HepG2 (cell line): ENCODE measurements around the gene MARCHF11. TPM values are rescaled to one million over a fixed set of nuclear protein-coding genes. Genes with fewer than 3 reads are reported as not detected.

Source experiments
- AFF4 ChIP-seq: sonication (generic); formaldehyde crosslinking; IDR thresholded peaks from 2 replicates; pipeline ENCODE4 v1.4.0; 2020; ENCODE audit warnings: missing genetic modification reagents
- ATF7 ChIP-seq, 2 experiments: fragments of 450-650 bp in 1 of 2; sonication (generic) in 1 of 2; formaldehyde crosslinking in 1 of 2; IDR thresholded peaks; 2 replicates each; pipeline versions ENCODE4 v1.4.0 to v1.6.1; 2016 to 2020; ENCODE audit warnings: antibody characterized with exemption in 1 of 2, mild to moderate bottlenecking in 1 of 2, missing genetic modification reagents in 1 of 2
- CENPX ChIP-seq: sonication (generic); formaldehyde crosslinking; IDR thresholded peaks from 2 replicates; pipeline ENCODE4 v1.9.0; 2021; ENCODE audit warnings: mild to moderate bottlenecking, missing genetic modification reagents, moderate library complexity
- HIVEP1 ChIP-seq: sonication (generic); formaldehyde crosslinking; IDR thresholded peaks from 2 replicates; pipeline ENCODE4 v1.4.0; 2020; ENCODE audit warnings: mild to moderate bottlenecking, missing genetic modification reagents
- HMGXB3 ChIP-seq: sonication (generic); formaldehyde crosslinking; IDR thresholded peaks from 2 replicates; pipeline ENCODE4 v1.4.0; 2020; ENCODE audit warnings: missing genetic modification reagents, borderline replicate concordance
- HOXA5 ChIP-seq: sonication (generic); formaldehyde crosslinking; IDR thresholded peaks from 2 replicates; pipeline ENCODE4 v1.4.0; 2020; ENCODE audit warnings: missing genetic modification reagents
- KDM4B ChIP-seq: sonication (generic); formaldehyde crosslinking; IDR thresholded peaks from 2 replicates; pipeline ENCODE4 v1.4.0; 2020; ENCODE audit warnings: missing genetic modification reagents
- LRRFIP1 ChIP-seq: sonication (generic); formaldehyde crosslinking; conservative IDR thresholded peaks from 2 replicates; pipeline ENCODE4 v1.4.0; 2020; ENCODE audit warnings: missing genetic modification reagents
- MEF2D ChIP-seq: sonication (generic); formaldehyde crosslinking; IDR thresholded peaks from 2 replicates; pipeline ENCODE4 v1.5.1; 2020; ENCODE audit warnings: mild to moderate bottlenecking, missing genetic modification reagents
- RBFOX2 ChIP-seq: fragments of 200-400 bp; formaldehyde crosslinking; IDR thresholded peaks from 2 replicates; pipeline ENCODE4 v1.6.1; 2017; ENCODE audit warnings: low read depth, mild to moderate bottlenecking, low read length
- SNRNP70 ChIP-seq: fragments of 200-400 bp; formaldehyde crosslinking; IDR thresholded peaks from 2 replicates; pipeline ENCODE4 v1.6.1; 2017; ENCODE audit warnings: mild to moderate bottlenecking, low read depth, low read length, moderate library complexity
- SRSF9 ChIP-seq: fragments of 200-400 bp; formaldehyde crosslinking; IDR thresholded peaks from 2 replicates; pipeline ENCODE4 v1.6.1; 2018; ENCODE audit warnings: borderline replicate concordance, mild to moderate bottlenecking, low read depth, low read length; ENCODE audit not compliant: insufficient read depth, poor library complexity, severe bottlenecking
- THYN1 ChIP-seq: sonication (generic); formaldehyde crosslinking; IDR thresholded peaks from 2 replicates; pipeline ENCODE4 v1.8.1; 2023; ENCODE audit warnings: low read depth, mild to moderate bottlenecking, moderate library complexity, missing genetic modification reagents, borderline replicate concordance
- ZNF234 ChIP-seq: sonication (generic); formaldehyde crosslinking; conservative IDR thresholded peaks from 2 replicates; pipeline ENCODE4 v1.5.1; 2020; ENCODE audit warnings: mild to moderate bottlenecking, missing genetic modification reagents
- ZNF3 ChIP-seq: IDR thresholded peaks from 2 replicates; pipeline ENCODE4 v1.7.0; 2017; ENCODE audit warnings: inconsistent platforms
- ZNF513 ChIP-seq: sonication (generic); formaldehyde crosslinking; conservative IDR thresholded peaks from 2 replicates; pipeline ENCODE4 v1.5.0; 2020; ENCODE audit warnings: missing genetic modification reagents
- ZSCAN9 ChIP-seq: IDR thresholded peaks from 2 replicates; pipeline ENCODE4 v1.6.1; 2016; ENCODE audit warnings: borderline replicate concordance
- polyA plus RNA-seq, 8 experiments: library from polyadenylated mRNA; depleted of rRNA in 3 of 8; stranded (reverse) in 7 of 8; unstranded in 1 of 8; fragments of >200 nt; fragmentation: Illumina TruSeq in 4 of 8; extraction: Trizol in 4 of 8; gene quantifications; 2 replicates each; pipeline versions ENCODE4 v1.2.1 to v1.2.3, GENCODE V29; 2011 to 2016; ENCODE audit warnings: low read depth in 4 of 8, missing spikeins in 1 of 8, mixed read lengths in 1 of 8; ENCODE audit not compliant: insufficient read depth in 1 of 8
- total RNA-seq, 5 experiments: library from RNA; depleted of rRNA; stranded (reverse); fragments of >200 nt; fragmentation: Illumina TruSeq; extraction: Trizol; gene quantifications; 2 replicates each; pipeline ENCODE4 v1.2.3, GENCODE V29; 2016; ENCODE audit warnings: low read depth in 1 of 5

MARCHF11 gene
- total and polyA plus RNA-seq, 2 of the 13 experiments (the other 11 are each of a cell fraction or from before 2014, with no cell fraction given): not detected

- TF ChIP-seq LRRFIP1 (CRISPR knock-in tag): 0 out of 2 replicates have a peak, but pooled peaks have one; percentile 73
- TF ChIP-seq HOXA5 (CRISPR knock-in tag): peak; percentile 75; the same call in 1 of the 2 replicates
- TF ChIP-seq ZNF234 (CRISPR knock-in tag): no peak
- no peak for TF ChIP-seq CENPX (CRISPR knock-in tag)
- TF ChIP-seq AFF4 (CRISPR knock-in tag): no peak
- TF ChIP-seq ATF7 (IDR thresholded peaks at IDR 0.05): no peak
- no peak for TF ChIP-seq ATF7 (CRISPR knock-in tag; IDR thresholded peaks at IDR 0.05)
- no peak for TF ChIP-seq MEF2D (CRISPR knock-in tag)
- no peak for TF ChIP-seq HIVEP1
- no peak for TF ChIP-seq SRSF9
- TF ChIP-seq KDM4B (CRISPR knock-in tag): no peak
- TF ChIP-seq RBFOX2: no peak
- peak; percentile 79; the same call in 1 of the 2 replicates for TF ChIP-seq HMGXB3
- TF ChIP-seq ZSCAN9 (CRISPR knock-in tag): peak; percentile 68; the same call in 1 of the 2 replicates
- TF ChIP-seq SNRNP70: no peak
- no peak for TF ChIP-seq ZNF3
- no peak for TF ChIP-seq ZNF513 (CRISPR knock-in tag)
- TF ChIP-seq THYN1: no peak
Observed at GRCh38 chr5:16178745-16179372, 732 bp downstream of the MARCHF11 start (continued).
